Subcutaneous adipose tissue (tissue), 4 donors: ENCODE data around the gene CDH4. TPM values are rescaled to one million over a fixed set of nuclear protein-coding genes. Genes with fewer than 3 reads are reported as not detected.

Experiments used
- total RNA-seq, 4 donors: library from RNA; depleted of rRNA; stranded (reverse); fragments of >200 nt; gene quantifications; one replicate each; pipeline ENCODE4 v1.1.0, GENCODE V29; 2016
- TF ChIP-seq, protein P1 (sequence below): fragments of 450-650 bp; IDR thresholded peaks from one replicate; pipeline ENCODE4 v1.5.1; 2016; ENCODE audit warnings: low read depth, mild to moderate bottlenecking, control low read depth, antibody characterized with exemption, moderate library complexity

Gene CDH4
- total RNA-seq, 4 donors from 2014 or later, result not detected

- TF ChIP-seq, protein P1, sequence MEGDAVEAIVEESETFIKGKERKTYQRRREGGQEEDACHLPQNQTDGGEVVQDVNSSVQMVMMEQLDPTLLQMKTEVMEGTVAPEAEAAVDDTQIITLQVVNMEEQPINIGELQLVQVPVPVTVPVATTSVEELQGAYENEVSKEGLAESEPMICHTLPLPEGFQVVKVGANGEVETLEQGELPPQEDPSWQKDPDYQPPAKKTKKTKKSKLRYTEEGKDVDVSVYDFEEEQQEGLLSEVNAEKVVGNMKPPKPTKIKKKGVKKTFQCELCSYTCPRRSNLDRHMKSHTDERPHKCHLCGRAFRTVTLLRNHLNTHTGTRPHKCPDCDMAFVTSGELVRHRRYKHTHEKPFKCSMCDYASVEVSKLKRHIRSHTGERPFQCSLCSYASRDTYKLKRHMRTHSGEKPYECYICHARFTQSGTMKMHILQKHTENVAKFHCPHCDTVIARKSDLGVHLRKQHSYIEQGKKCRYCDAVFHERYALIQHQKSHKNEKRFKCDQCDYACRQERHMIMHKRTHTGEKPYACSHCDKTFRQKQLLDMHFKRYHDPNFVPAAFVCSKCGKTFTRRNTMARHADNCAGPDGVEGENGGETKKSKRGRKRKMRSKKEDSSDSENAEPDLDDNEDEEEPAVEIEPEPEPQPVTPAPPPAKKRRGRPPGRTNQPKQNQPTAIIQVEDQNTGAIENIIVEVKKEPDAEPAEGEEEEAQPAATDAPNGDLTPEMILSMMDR, result no peak
These were observed 672.9 kb downstream of the CDH4 start for GRCh38 chr20:61924858-61925554.

GRCh38 chr20:61925555-61926252 is 673.6 kb downstream of the CDH4 start:
- TF ChIP-seq, protein P1, result no peak

DNA sequence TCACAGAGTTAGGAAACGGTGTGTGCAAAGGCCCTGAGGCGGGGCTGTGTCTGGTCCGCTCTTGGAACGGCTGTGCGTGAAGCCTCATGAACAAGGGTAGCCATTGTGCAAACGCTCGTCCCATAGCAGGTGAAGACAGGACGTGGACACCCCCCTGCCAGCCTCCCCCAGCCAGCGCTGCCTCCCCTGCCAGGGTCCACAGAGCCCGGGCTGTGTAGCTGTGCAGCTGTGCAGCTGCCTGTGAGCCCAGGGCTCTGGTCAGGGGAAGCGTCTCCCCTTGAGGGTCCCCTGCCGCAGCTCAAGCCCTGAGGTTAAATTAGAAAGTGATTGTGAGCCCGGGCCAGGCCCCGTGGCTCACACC is 674.2 kb downstream of the CDH4 start:
- TF ChIP-seq, protein P1, result no peak

DNA sequence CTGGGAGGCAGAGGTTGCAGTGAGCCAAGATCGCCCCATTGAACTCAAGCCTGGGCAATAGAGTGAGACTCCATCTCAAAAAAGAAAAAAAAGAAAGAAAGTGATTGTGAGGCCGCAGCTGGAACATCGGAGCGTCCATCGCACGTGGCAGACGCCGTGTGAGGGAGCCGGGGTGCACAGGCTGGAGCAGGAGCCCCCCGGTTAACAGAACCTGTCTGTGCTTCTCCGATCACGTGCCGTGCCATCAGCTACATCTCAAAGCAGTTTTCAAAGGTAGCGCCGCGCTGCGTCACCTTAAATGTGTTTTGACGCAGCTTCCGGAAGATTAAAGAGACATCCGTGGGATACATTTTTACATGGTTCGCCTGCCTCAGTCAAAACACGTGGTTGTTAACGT is 674.7 kb downstream of the CDH4 start:
- TF ChIP-seq, protein P1, result no peak

DNA sequence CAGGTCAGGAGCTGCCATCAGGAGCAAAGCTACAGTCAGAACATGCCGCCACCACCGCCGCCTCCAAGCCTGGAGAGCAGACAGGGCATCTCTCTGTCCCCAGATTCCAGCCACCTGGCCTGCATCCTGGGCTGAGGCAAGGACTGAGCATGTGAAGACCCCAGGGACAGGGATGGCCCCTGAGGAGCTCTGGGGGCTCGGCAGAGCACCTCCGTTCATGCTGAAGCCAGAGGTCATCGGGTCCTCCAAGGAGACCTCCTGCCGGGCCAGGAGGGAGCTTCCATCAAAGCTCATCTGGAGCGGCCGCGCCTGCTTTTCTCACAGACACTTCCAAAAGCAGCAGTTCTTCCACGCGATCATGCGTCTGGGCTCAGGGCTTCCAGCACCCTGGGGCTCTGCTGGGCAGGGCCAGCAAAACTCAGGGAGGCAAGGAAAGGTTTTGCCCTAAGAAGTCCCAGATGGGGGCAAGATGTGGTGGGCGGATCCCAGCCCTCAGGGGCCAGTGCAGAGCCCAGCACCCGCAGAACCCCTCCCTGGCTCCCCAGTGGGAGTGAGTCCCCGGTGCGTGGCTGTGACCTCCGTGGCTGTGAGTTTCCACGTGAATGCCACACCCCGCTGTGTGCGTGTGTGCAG is 675.2 kb downstream of the CDH4 start:
- TF ChIP-seq, protein P1, result no peak

DNA sequence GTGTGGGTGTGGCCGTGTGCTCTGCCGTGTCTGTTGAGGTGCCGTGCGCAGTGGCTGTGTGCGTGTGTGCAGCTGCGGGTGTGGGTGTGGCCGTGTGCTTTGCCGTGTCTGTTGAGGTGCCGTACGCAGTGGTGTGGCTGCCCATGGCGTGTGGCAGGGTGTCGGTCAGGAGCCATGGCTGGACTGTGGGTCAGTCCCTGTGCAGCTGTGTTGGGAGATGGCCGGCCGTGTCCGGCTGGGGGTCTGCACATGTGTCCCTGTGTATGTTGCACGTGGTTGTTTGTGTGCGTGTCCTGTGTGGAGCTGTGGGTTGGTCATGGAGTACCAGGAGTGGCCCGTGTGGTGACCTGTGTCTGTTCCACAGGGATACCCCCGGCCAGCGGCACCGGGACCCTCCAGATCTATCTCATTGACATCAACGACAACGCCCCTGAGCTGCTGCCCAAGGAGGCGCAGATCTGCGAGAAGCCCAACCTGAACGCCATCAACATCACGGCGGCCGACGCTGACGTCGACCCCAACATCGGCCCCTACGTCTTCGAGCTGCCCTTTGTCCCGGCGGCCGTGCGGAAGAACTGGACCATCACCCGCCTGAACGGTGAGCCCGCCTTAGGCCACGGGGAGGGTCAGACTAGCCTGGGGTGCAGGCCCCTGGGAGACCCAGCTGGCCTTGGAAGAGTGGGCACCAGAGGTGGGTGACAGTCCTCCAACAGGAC is 675.9 kb downstream of the CDH4 start:
- TF ChIP-seq, protein P1, result no peak

GRCh38 chr20:61929561-61929960 is 677.5 kb downstream of the CDH4 start:
- TF ChIP-seq, protein P1, result no peak
